Measurements from ENCODE around the gene CCNA1.

CCNA1 gene

GRCh38 chr13:36432106-36432544 is at the start of gene CCNA1:
CCNA1 (plus strand) TSS chr13:36432495; CDS start chr13:36433057, 562 bp downstream.
- DNase-seq (ENCODE audit: low spot score) = no peak

- DNase-seq (ENCODE audit: low spot score) = peak; percentile 53
Measured at GRCh38 chr13:36385489-36385888, 46.8 kb upstream of the CCNA1 start.

GRCh38 chr13:36395280-36395679 is 37.0 kb upstream of the CCNA1 start:
- DNase-seq (ENCODE audit: low spot score) = peak; percentile 68

DNA sequence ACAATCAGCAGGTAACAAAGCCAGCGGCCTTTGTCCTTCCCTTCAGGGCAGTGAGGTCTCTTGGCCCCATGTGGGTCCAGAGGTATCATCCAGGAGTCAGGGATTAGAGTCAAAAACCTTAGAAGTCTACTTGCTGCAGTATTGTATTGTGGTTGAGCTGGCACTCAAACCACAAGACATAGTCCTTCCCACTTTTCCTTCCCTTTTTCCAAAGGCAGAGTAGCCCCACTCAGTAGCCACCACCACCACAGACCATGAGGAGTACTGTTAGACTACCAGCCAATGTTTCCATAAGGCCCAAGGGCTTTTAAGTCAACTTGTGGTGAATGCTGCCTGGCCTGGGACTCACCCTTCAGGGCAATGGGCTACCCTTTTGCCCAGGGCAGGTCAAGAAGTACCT is 27.1 kb upstream of the CCNA1 start:
- DNase-seq (ENCODE audit: low spot score) = no peak

DNA sequence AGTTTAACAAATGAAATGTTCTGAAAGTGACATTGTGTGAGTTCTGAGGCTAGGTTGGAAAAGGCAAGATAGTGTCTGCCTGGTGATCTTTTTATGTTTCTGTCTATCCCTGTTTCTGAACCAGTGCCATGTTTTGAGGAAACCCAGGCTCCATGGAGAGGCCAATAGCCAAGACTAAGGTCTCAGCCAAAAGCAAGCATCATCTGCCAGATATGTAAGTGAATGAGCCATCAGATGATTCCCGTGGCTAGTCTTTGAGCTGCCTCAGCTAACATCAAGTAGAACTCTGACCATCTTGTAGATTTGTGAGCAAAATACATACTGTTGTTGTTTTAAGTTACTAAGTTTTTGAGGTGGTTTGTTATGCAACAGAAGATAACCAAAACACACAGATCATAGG is 19.6 kb upstream of the CCNA1 start:
- DNase-seq (ENCODE audit: low spot score) = no peak

GRCh38 chr13:36413161-36413560 is 19.1 kb upstream of the CCNA1 start:
- DNase-seq (ENCODE audit: low spot score) = no peak

DNA sequence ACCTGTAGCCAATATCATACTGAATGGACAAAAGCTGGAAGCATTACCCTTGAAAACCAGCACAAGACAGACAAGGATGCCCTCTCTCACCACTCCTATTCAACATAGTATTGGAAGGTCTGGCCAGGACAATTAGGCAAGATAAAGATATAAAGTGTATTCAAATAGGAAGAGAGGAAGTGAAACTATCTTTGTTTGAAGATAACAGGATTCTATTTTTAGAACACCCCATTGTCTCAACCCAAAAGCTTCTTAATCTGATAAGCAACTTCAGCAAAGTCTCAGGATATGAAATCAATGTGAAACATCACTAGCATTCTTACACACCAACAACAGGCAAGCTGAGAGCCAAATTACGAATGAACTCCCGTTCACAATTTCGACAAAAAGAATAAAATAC is 17.8 kb upstream of the CCNA1 start:
- DNase-seq (ENCODE audit: low spot score) = no peak

DNA sequence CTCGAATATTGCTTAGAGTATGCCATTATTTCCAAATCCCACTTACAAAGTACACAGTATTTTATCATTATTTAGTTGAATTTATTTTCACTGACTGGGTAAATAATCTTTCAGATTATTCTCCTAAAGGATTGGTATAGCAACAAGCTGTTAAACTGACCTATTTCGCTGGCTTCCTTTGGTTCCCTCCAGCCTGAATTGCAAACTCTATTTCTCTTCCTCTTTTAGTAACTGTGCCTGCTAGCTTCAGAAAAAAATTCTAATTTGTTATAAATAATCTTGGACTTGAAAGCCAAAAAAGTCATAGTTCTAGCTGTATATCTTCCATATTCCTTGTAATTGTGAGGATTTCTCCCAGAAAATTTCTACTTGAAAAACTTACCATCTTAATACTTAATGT is 15.0 kb upstream of the CCNA1 start:
- DNase-seq (ENCODE audit: low spot score) = no peak

GRCh38 chr13:36418022-36418805 is 14.1 kb upstream of the CCNA1 start:
- DNase-seq (ENCODE audit: low spot score) = peak; percentile 82

- DNase-seq (ENCODE audit: low spot score) = peak; percentile 79
Measured at GRCh38 chr13:36420437-36420891, 11.8 kb upstream of the CCNA1 start.

- DNase-seq (ENCODE audit: low spot score) = peak; percentile 64
Measured at GRCh38 chr13:36421447-36421846, 10.8 kb upstream of the CCNA1 start.

GRCh38 chr13:36428086-36428485 is 4.2 kb upstream of the CCNA1 start:
- peak; percentile 51 for DNase-seq (ENCODE audit: low spot score)

DNA sequence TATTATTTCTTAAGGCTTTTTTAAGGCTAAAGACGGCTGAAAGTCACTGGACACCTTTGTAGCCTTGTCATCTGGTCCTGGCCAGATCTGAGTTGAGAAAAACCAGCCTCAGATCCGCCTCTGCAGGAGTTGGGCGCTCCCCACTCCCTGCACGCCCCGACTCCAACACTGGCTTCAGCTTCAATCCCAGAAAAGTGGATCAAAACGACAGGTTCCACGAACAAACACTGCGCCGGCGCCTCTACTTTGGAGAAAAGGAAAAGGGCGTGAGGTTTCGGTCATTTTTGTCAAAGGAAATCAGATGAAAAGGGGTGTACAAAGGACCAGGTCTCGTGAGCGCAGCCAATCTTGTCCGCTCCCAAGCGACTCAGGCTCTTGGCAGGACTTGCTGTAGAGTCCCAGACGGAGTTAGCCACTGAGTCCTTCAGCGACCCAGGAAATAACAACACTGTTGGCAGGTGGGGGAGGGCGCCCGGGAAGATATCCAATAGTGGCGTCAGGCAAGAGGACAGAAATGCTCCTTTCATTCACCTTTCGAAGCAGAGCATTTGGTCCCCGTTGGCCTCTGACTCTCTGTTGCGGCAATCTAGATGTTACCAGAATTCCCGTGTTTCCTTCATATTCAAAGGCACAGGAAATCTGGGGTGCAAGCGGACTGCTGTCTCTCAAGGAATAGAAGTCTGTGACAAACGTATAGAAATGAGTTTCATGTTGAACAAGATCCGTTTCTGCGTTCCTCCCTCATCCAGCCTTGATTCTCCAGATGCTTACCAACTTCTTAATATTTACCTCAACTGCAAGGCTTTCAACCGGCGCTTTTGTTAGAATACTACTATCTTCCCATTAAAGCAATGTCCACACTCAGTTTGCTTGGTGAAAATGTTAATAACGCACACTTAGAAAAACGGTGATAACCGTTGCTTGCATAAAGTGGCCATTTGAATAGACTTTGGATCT is 1.8 kb upstream of the CCNA1 start:
- peak; percentile 53 for DNase-seq (ENCODE audit: low spot score)

DNA sequence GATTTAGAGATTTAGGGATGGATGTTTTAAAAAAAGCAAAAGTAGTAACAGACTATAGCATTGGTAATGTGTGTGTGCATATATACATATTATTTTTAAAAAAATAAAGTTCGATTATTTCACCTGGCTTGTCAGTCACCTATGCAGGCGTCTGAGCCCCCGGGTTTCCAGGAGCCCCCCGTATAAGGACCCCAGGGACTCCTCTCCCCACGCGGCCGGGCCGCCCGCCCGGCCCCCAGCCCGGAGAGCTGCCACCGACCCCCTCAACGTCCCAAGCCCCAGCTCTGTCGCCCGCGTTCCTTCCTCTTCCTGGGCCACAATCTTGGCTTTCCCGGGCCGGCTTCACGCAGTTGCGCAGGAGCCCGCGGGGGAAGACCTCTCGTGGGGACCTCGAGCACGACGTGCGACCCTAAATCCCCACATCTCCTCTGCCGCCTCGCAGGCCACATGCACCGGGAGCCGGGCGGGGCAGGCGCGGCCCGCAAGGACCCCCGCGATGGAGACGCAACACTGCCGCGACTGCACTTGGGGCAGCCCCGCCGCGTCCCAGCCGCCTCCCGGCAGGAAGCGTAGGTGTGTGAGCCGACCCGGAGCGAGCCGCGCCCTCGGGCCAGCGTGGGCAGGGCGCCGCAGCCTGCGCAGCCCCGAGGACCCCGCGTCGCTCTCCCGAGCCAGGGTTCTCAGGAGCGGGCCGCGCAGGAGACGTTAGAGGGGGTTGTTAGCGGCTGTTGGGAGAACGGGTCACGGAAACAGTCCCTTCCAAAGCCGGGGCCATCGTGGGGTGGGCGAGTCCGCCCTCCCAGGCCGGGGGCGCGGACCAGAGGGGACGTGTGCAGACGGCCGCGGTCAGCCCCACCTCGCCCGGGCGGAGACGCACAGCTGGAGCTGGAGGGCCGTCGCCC is 840 bp upstream of the CCNA1 start:
- DNase-seq (ENCODE audit: low spot score) = no peak

- DNase-seq (ENCODE audit: low spot score) = no peak
Measured at GRCh38 chr13:36436811-36437210, 4.5 kb downstream of the CCNA1 start.

GRCh38 chr13:36438594-36439483 is 6.5 kb downstream of the CCNA1 start:
- no peak for DNase-seq (ENCODE audit: low spot score)

DNA sequence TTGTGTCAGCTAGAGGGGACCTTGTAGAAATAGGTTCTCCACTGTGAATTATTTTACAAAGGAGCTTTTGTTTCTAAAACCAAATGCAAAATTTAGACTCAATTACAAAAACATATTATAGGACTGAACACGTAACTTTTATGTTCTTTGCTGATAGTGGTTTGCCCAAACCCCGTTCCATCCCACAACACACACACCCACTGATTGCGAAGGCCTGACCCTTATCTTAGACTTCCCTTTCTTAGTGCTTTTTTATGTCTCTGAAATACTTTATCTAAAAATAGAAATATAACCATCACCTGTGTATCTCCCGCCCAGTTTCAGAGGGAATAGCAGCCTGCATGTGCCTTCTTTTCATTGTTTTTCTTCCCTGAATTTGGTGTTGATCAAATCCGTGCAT is 13.0 kb downstream of the CCNA1 start:
- DNase-seq (ENCODE audit: low spot score) = no peak

DNA sequence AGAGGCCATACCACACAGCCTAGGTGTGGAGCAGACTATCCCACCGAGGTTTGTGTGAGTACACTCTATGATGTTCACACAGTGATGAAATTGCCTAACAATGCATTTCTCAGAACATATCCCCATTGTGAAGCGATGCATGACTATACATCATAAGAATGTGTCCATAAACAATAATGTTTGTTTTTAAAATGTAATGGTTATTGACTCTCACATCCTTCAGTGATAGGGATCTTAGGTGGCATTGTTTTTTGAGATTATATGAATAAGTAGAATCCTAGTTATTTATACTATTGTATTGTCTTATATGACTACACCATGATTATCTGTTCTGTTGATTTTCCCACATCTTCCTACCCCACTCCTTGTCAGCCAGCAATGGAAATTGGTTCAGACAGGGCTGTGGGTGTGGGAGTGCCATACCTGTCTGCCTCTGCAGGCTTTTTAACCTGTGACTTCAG is 13.6 kb downstream of the CCNA1 start:
- no peak for DNase-seq (ENCODE audit: low spot score)

DNA sequence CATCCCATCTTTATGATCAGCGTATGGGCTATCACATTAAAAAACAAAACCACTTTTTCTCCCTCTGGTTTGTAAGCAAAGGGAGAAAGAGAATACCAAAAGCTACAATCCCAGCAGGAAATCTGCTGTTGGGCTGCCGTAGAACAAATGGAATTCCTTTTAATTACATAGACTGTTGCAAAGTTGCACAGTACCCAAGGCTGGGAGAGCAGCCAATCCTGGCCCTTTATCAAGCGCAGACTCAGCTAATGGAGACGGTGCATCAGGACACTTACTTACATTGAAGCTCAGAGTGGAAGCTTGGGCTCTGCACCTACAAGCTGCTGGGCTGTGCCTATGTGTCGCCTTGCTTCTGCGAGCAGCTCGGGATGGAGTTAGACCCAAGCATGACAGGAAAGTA is 15.2 kb downstream of the CCNA1 start:
- DNase-seq (ENCODE audit: low spot score) = no peak

DNA sequence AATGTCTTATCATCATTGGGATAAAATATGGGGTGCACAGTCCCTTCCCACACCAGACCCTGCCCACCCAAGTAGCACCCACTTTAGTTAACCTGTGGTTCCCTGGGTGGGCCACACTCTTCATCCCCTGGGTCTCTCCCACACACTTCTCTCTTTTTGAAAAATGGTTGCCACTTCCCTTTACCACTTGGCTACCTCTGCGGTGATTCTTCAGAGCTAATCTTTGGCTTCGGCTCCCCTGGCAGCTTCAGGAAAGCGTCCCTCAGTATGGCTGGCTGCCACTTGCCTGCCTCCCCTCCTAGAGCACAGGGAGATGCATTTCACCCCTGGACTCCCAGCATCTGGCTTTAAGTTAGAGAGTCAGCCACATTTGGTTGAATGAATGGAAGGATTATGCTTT is 18.2 kb downstream of the CCNA1 start:
- no peak for DNase-seq (ENCODE audit: low spot score)

GRCh38 chr13:36453516-36453915 is 21.2 kb downstream of the CCNA1 start:
- DNase-seq (ENCODE audit: low spot score) = no peak
